Astrocyte (in vitro differentiated cells and primary cell): ENCODE measurements around the gene GPS2. TPM values are rescaled to one million over a fixed set of nuclear protein-coding genes. Genes with fewer than 3 reads are reported as not detected.

ENCODE experiments used
- DNase-seq: peaks from one replicate; pipeline ENCODE4 v3.0.0-alpha.2; 2010; ENCODE audit warnings: low read depth
- FAIRE-seq: peaks from 2 replicates; lab custom pipeline; 2011; peaks lifted over from hg19 to GRCh38; lab: Jason Lieb, UNC
- H2AFZ ChIP-seq: 2 replicates; pipeline ENCODE4 v1.6.0; 2012; ENCODE audit warnings: low read depth, low read length, inconsistent platforms
- H3K27ac ChIP-seq: 2 replicates; pipeline ENCODE4 v1.5.1; 2011; ENCODE audit warnings: low read depth, low read length, inconsistent platforms
- H3K27me3 ChIP-seq: 2 replicates; pipeline ENCODE4 v1.6.0; 2011; ENCODE audit warnings: low read length, inconsistent platforms; ENCODE audit not compliant: insufficient read depth
- H3K36me3 ChIP-seq: 2 replicates; pipeline ENCODE4 v1.5.1; 2011; ENCODE audit warnings: low read length, inconsistent platforms; ENCODE audit not compliant: insufficient read depth
- H3K4me1 ChIP-seq: 2 replicates; pipeline ENCODE4 v1.5.1; 2011; ENCODE audit warnings: low read length, inconsistent platforms; ENCODE audit not compliant: insufficient read depth
- H3K4me2 ChIP-seq: 2 replicates; pipeline ENCODE4 v1.6.0; 2012; ENCODE audit warnings: low read length, inconsistent platforms
- H3K4me3 ChIP-seq: 2 replicates; pipeline ENCODE4 v1.5.1; 2011; ENCODE audit warnings: low read depth, mild to moderate bottlenecking, low read length, inconsistent platforms; ENCODE audit not compliant: insufficient read depth
- H3K79me2 ChIP-seq: 2 replicates; pipeline ENCODE4 v1.6.0; 2012; ENCODE audit warnings: mild to moderate bottlenecking, low read length, inconsistent platforms; ENCODE audit not compliant: insufficient read depth
- H3K9ac ChIP-seq: 2 replicates; pipeline ENCODE4 v1.6.0; 2012; ENCODE audit warnings: mild to moderate bottlenecking, low read length, inconsistent platforms
- H3K9me3 ChIP-seq: 2 replicates; pipeline ENCODE4 v1.5.1; 2012; ENCODE audit warnings: low read depth, mild to moderate bottlenecking, low read length, inconsistent platforms; ENCODE audit not compliant: insufficient read depth
- H4K20me1 ChIP-seq: 2 replicates; pipeline ENCODE4 v1.6.0; 2012; ENCODE audit warnings: low read length, inconsistent platforms; ENCODE audit not compliant: insufficient read depth
- H3K27ac Mint-ChIP-seq: one replicate; pipeline ENCODE4 v1.8.0; 2021; ENCODE audit warnings: mild to moderate bottlenecking, mixed read lengths; ENCODE audit not compliant: unreplicated experiment
- H3K27me3 Mint-ChIP-seq: one replicate; pipeline ENCODE4 v1.8.0; 2021; ENCODE audit warnings: low read depth, mixed read lengths; ENCODE audit not compliant: unreplicated experiment
- H3K36me3 Mint-ChIP-seq: one replicate; pipeline ENCODE4 v1.8.0; 2021; ENCODE audit warnings: low read depth, mixed read lengths; ENCODE audit not compliant: unreplicated experiment
- H3K4me1 Mint-ChIP-seq: one replicate; pipeline ENCODE4 v1.8.0; 2021; ENCODE audit warnings: low read depth, mixed read lengths; ENCODE audit not compliant: unreplicated experiment
- H3K4me3 Mint-ChIP-seq: one replicate; pipeline ENCODE4 v1.8.0; 2021; ENCODE audit warnings: mild to moderate bottlenecking, moderate library complexity, mixed read lengths; ENCODE audit not compliant: unreplicated experiment
- H3K9me3 Mint-ChIP-seq: one replicate; pipeline ENCODE4 v1.8.0; 2021; ENCODE audit warnings: mild to moderate bottlenecking, mixed read lengths; ENCODE audit not compliant: unreplicated experiment
- CTCF ChIP-seq: IDR thresholded peaks from 2 replicates; pipeline ENCODE4 v1.5.1; 2011; ENCODE audit warnings: low read depth, mild to moderate bottlenecking, inconsistent platforms, low read length, moderate library complexity; ENCODE audit not compliant: insufficient read depth
- EZH2 ChIP-seq: IDR thresholded peaks from 2 replicates; pipeline ENCODE4 v1.6.1; 2012; ENCODE audit warnings: mild to moderate bottlenecking, low read length, inconsistent platforms; ENCODE audit not compliant: insufficient read depth
- total RNA-seq: library from RNA; stranded (reverse); gene quantifications from 2 replicates; pipeline ENCODE4 v1.2.1, GENCODE V29; 2021

GPS2 gene
- total RNA-seq, 1 donor from 2014 or later: 49.8 TPM

GRCh38 chr17:7311110-7311705 is 4.0 kb downstream of the GPS2 start:
- H3K27ac Mint-ChIP-seq: peak overlapping the region; percentile 54
- no peak overlapping the region for H3K27ac ChIP-seq

GRCh38 chr17:7309628-7310027 is 5.5 kb downstream of the GPS2 start:
- peaks cover 44% of the 10 kb centered on the region for H3K36me3 ChIP-seq
- H3K9ac ChIP-seq: peak overlapping the region; percentile 98
- no peak for TF ChIP-seq CTCF
- TF ChIP-seq EZH2: no peak
- no peak for FAIRE-seq
- no peaks in the 10 kb centered on the region for H3K27me3 ChIP-seq
- no peak overlapping the region for H2AFZ ChIP-seq
- H3K79me2 ChIP-seq: peaks cover 66% of the 10 kb centered on the region
- no peaks in the 10 kb centered on the region for H3K27me3 Mint-ChIP-seq
- peak overlapping the region; percentile 87 for H3K4me3 ChIP-seq
- peaks cover 63% of the 10 kb centered on the region for H4K20me1 ChIP-seq
- peaks cover 32% of the 10 kb centered on the region for H3K4me1 ChIP-seq
- peak overlapping the region; percentile 97 for H3K4me3 Mint-ChIP-seq
- peaks cover 47% of the 10 kb centered on the region for H3K4me1 Mint-ChIP-seq
- DNase-seq: no peak
- H3K4me2 ChIP-seq: peak overlapping the region; percentile 89
- H3K36me3 Mint-ChIP-seq: peaks cover 22% of the 10 kb centered on the region
- H3K9me3 ChIP-seq: no peaks in the 10 kb centered on the region
- H3K27ac ChIP-seq: no peak overlapping the region
- H3K9me3 Mint-ChIP-seq: no peaks in the 10 kb centered on the region
- peak overlapping the region; percentile 91 for H3K27ac Mint-ChIP-seq

More at GRCh38 chr17:7311110-7311705, 4.0 kb downstream of the GPS2 start:
- TF ChIP-seq CTCF (no peak), EZH2 (no peak)
- H3K4me1 Mint-ChIP-seq: peaks cover 47% of the 10 kb centered on the region
- no peak for DNase-seq
- FAIRE-seq: no peak
- peaks cover 22% of the 10 kb centered on the region for H3K36me3 Mint-ChIP-seq
- no peak overlapping the region for H2AFZ ChIP-seq
- peak overlapping the region; percentile 4 for H3K9ac ChIP-seq
- H3K4me3 ChIP-seq: no peak overlapping the region
- H4K20me1 ChIP-seq: peaks cover 66% of the 10 kb centered on the region
- peaks cover 66% of the 10 kb centered on the region for H3K79me2 ChIP-seq
- peaks cover 39% of the 10 kb centered on the region for H3K4me1 ChIP-seq
- peak overlapping the region; percentile 97 for H3K4me3 Mint-ChIP-seq
- H3K9me3 Mint-ChIP-seq: no peaks in the 10 kb centered on the region
- H3K9me3 ChIP-seq: no peaks in the 10 kb centered on the region
- no peaks in the 10 kb centered on the region for H3K27me3 ChIP-seq
- no peaks in the 10 kb centered on the region for H3K27me3 Mint-ChIP-seq
- peak overlapping the region; percentile 31 for H3K4me2 ChIP-seq
- H3K36me3 ChIP-seq: peaks cover 44% of the 10 kb centered on the region
